Germinal center (tissue), 1 donor: Measurements from ENCODE around the gene MS4A2.
"Not testable (repeated sequence)": the region's sequence is repeated elsewhere in the genome, so short reads cannot be mapped to it uniquely, and the experiment has no call there.

ENCODE experiments used
- DNase-seq: peaks from one replicate; pipeline ENCODE4 v3.0.0; 2012; ENCODE audit warnings: mixed read lengths, low spot score

Gene MS4A2

DNA sequence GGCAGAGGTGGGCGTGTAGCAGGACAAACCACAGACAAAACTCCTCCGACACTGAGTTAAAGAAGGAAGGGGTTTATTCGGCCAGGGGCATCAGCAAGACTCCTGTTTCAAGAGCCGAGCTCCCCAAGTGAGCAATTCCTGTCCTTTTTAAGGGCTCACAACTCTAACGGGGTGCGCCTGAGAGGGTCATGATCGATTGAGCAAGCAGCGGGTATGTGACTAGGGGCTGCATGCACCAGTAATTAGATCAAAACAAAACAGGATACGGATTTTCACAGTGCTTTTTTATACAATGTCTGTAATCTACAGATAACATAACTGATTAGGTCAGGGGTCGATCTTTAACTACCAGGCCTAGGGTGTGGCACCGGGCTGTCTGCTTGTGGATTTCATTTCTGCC lies 12.9 kb downstream of the MS4A2 start:
- not testable (repeated sequence) for DNase-seq

DNA sequence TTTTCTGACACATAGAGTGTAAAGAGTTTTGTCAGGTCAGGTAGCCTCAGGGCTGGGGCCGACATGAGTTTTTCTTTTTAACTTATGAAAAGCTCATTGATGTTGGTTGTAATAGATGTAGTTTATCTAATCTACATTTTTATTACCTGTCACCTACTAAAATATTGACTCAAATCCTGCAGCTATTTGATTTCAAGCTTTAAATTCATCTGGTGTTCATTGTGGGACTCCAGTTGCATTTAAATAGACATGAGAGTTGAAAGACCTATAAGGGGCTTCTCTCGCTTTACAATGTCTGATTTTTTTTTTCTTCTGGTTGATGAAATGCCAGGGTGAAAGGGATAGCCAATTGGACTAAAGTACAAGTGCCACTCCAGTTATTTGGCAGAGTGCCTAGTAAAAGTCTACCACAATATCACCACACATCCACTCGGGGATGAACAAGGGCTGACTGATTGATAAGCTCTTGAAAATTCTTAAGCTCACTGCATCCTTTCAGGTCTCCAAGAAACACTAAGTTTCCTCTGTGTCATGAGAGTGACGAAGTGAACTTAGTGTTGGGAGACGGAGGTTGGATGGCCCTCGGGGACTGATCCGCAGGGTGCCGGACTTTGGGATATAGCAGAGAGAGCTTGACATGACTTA lies 16.1 kb downstream of the MS4A2 start:
- DNase-seq = not testable (repeated sequence)

DNA sequence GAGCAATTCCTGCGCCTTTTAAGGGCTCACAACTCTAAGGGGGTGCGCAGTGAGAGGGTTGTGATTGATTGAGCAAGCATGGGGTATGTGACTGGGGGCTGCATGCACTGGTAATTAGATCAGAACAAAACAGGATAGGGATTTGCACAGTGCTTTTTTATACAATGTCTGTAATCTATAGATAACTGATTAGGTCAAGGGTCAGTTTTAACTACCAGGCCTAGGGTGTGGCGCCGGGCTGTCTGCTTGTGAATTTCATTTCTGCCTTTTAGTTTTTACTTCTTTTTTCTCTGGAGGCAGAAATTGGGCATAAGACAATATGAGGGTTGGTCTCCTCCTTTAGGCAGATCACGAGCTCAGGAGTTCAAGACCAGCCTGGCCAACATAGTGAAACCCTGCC lies 20.2 kb downstream of the MS4A2 start:
- DNase-seq = not testable (repeated sequence)

- DNase-seq = no peak
Observed at GRCh38 chr11:60111793-60112192, 23.3 kb downstream of the MS4A2 start.

GRCh38 chr11:60116996-60117790 lies 28.7 kb downstream of the MS4A2 start:
- DNase-seq = no peak

- DNase-seq = peak; percentile 44
Observed at GRCh38 chr11:60118338-60118737, 29.9 kb downstream of the MS4A2 start.

DNA sequence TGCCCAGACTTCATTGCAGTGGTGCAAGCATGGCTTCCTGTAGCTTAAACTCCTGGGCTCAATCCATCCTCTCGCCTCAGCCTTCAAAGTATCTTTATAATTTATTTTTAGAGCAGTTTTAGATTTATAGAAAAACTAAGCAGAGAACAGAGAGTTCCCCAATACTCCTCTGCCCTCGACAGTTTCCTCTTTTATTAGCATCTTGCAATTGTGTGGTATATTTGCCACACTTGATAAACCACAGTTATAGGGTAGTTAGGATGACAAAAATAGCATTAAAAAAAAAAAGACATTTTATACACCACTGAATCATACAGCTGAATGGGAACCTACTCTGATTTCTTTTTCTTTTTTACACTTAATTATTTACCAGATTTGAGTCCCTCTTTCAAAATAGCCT lies 31.2 kb downstream of the MS4A2 start:
- peak; percentile 38 for DNase-seq

DNA sequence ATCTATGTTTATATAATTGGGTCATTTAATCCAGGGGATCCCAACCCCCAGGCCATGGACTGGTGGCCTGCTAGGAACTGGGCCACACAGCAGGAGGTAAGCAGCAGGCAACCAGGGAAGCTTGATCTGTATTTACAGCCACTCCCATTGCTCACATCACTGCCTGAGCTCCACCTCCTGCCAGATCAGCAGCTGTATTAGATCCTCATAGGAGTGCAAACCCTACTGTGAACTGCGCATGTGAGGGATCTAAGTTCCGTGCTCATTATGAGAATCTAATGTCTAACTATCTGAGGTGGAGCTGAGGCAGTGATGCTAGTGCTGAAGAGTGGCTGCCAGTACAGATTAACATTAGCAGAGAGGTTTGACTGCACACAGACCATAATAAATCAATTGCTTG lies 32.8 kb downstream of the MS4A2 start:
- DNase-seq = no peak

DNA sequence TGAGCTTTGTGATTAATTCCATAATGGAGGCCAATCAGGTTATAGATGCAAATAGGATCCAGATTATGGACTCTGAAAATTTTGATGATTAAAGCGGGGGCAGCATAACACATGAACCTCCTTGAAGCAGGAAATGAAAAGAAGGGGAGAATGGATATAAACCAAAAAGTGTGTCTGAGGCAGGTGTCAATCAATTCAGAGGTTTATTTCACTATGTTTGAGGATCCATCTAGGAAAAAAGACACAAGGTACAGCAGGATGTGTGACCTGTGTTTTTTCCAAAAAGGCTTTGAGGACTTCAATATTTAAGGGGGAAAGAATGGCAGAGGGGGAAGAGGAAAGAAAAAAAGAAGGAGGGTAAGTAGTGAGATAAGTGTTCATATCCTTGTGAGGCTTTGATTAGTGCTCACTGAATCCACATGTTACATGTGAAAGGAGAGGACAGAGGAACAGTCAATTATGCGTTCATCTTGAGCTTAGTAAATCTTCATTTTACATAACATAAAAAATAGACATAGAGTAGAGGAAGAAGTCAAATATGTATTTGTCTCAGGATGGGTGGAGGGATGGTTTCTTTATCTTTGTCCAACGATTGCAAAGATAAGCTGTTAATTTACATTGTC lies 34.1 kb downstream of the MS4A2 start:
- DNase-seq = no peak

DNA sequence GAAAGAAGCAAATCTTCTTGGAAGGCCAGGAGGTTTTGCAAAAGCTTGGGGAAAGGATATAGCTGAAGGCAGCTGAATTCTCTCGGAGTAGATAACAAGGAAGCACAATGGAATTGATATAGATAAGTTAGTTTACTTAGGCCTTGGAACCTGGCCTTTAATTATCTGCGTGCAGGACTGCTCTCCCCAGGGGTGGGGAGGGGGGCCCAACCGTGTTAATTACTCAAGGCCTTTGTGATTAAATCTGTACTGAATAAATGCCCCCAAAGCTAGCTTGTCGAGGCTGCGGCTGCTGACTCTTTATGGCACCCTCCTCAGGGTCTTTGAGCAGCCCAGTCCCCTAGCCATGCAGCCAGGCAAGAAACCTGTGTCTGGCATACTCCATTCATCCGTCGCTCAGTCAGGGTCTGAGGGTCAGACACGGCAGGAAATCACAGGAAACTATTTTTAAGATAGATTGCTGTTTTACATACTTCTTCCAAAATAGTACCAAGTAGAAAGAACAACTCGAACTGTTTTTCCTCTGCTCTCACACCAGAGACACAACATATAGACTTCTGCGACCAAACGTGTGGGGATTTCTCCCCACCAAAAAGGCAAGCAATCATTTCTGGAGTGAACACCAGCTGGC lies 36.5 kb downstream of the MS4A2 start:
- peak; percentile 52 for DNase-seq

DNA sequence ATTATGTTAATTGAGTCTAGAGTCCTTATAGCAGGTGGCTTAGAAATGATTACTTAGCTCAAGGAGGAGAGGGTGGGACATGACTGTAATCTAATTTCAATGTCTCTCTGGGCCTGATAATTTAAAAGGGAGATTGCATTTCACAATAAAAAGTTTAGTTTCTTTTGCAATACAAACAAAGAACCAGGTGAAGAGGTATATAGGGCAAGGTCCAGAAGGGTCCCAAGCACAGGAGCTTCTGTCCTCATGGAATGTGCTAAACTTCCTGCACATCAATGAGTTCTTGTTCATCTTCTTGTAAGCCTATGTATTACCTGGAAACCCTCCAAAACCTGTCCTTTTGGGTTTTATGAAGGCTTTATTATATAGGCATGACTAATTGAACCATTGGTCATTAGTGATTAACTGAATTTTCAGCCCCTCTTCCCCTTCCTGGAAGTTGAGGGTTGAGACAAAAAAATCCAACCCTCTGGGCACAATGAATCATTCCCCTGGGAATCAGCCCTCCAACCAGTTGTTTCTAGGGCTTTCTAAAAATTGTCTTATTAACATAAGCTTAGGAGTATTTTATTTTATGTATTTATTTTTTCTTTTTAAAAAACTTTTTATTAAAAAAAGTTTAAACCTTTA lies 37.6 kb downstream of the MS4A2 start:
- no peak for DNase-seq

DNA sequence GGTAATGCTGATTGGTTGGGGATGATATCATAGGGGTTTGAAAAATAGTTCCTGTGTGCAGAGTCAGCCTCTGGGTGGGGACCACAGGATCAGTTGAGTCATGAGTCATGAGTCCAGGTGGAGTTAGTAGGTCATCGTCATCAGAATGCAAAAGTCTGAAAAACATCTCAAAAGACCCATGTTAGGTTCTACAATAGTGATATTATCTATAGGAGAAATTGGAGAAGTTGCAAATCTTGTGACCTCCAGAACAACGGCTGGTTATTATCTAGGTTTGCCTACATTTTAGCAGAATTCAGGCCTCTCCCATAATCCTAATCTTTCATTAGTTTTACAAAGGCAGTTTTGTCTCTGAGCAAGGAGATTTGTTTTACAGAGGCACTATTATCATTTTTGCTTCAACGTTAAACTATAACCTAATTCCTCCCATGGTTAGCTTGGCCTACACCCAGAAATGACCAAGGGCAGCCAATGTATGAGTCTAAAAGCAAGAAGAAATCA lies 38.9 kb downstream of the MS4A2 start:
- no peak for DNase-seq

- DNase-seq = no peak
Observed at GRCh38 chr11:60128376-60128775, 39.9 kb downstream of the MS4A2 start.

DNA sequence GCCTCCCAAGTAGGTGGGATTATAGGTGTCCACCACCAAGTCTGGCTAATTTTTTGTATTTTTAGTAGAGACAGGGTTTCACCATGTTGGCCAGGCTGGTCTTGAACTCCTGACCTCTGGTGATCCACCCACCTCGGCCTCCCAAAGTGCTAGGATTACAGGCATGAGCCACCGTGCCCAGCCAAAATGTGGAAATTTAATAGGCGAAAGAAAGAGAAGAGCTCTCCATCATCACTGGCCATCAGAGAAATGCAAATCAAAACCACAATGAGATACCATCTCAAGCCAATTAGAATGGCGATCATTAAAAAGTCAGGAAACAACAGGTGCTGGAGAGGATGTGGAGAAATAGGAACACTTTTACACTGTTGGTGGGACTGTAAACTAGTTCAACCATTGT lies 40.4 kb downstream of the MS4A2 start:
- DNase-seq = not testable (repeated sequence)

DNA sequence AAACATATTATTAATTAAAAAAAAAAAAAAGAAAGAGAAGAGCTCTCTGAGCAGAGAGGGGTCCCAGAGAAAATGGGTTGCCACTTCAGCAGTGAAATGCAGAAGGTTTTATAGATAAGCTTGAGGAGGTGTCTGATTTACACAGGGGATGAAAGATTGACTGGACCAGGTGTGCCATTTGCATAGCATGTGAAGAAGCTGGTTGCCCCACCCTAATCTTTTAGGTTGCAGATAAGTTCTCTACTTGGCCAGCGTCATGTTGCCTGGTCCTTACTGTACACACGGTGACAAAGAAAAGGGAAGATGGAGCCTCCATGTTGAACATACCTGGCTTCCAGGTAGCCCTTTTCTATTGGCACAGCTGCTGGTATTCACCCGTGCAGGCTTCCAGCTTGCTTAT lies 41.4 kb downstream of the MS4A2 start:
- peak; percentile 14 for DNase-seq

- DNase-seq = peak; percentile 47
Observed at GRCh38 chr11:60130496-60130895, 42.0 kb downstream of the MS4A2 start.

- no peak for DNase-seq
Observed at GRCh38 chr11:60131912-60132311, 43.4 kb downstream of the MS4A2 start.

GRCh38 chr11:60133917-60134316 lies 45.5 kb downstream of the MS4A2 start:
- no peak for DNase-seq

GRCh38 chr11:60143768-60144167 lies 55.3 kb downstream of the MS4A2 start:
- no peak for DNase-seq

DNA sequence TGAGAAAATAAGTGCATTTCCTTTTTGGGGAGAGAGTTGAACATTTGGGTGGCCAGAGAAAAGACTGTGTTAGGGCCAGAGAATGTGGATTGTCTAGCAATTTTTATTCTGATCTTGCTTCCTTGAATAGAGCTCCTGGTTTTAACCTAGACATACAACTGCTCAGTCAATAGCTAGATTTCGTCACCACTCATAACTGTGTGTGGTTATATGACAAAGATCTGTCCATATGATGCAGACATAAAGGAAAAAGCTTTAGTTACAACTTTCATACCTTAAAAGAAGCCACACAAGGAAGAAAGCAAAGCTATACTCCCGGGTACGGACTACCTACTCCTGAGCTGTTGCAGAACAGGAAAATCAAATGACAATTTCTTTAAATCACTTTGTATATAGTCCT lies 57.2 kb downstream of the MS4A2 start:
- DNase-seq = no peak
